Measurements from ENCODE around the gene CMTM5. TPM values are rescaled to one million over a fixed set of nuclear protein-coding genes. Genes with fewer than 3 reads are reported as not detected.

The CMTM5 gene
- total RNA-seq, 1 experiment from 2014 or later, result not detected

GRCh38 chr14:23365036-23365731, 11.7 kb upstream of the CMTM5 start, which contains the start of gene EFS:
Gene EFS, minus strand, starts transcription at chr14:23365172. Its CDS starts 147 bp downstream, at chr14:23365025.
- RAD21 ChIA-PET (ENCODE audit: low non-redundant PET in 1 of 2, low total read pairs in 2 of 2, uncharacterized antibody in 2 of 2, unreplicated experiment in 2 of 2), result no interaction called here
- H3K79me2 ChIP-seq (ENCODE audit: insufficient read depth, low read length), result no peaks in the 10 kb centered on the region
- H3K4me1 ChIP-seq (ENCODE audit: control insufficient read depth in 1 of 2, insufficient read depth in 2 of 2, low read length in 2 of 2), result no peaks in the 10 kb centered on the region; a peak in 1 of 4 replicates
- no peaks in the 10 kb centered on the region for H3K9me3 ChIP-seq (ENCODE audit: control insufficient read depth in 1 of 2, insufficient read depth in 1 of 2, low read depth in 1 of 2, low read length in 2 of 2)
- H3K9me2 ChIP-seq (ENCODE audit: insufficient read depth), result no peaks in the 10 kb centered on the region
- no peak within 1 kb of the TSS for H3K9ac ChIP-seq (ENCODE audit: low read length)
- intact Hi-C loops (cut with micrococcal nuclease), result no loop called here
- BruUV-seq (replicated peaks), result no TSS peak
- no peak within 1 kb of the TSS for H3K27ac ChIP-seq (ENCODE audit: low read depth, low read length)
- POLR2A ChIA-PET, result no interaction called here
- no peak within 1 kb of the TSS for H3K4me3 ChIP-seq (replicated peaks in 1 of 2; ENCODE audit: low read depth in 1 of 2, low read length in 2 of 2)
- no peak within 1 kb of the TSS for H3K4me2 ChIP-seq (ENCODE audit: low read length)
- TF ChIP-seq POLR2AphosphoS5 (IDR thresholded peaks at IDR 0.05; ENCODE audit: low read depth, low read length), result no peak
- no peak for TF ChIP-seq EGR1 (IDR thresholded peaks at IDR 0.05; ENCODE audit: low read depth)
- TF ChIP-seq MAX (IDR thresholded peaks at IDR 0.05), result no peak
- TF ChIP-seq POLR2A (IDR thresholded peaks at IDR 0.05; ENCODE audit: borderline replicate concordance, extremely low read depth, insufficient read depth, insufficient read length), result no peak
- TF ChIP-seq ZNF274 (IDR thresholded peaks at IDR 0.05; ENCODE audit: low read depth, low read length), result no peak
- no peak for TF ChIP-seq RAD21 (IDR thresholded peaks at IDR 0.05; ENCODE audit: low read depth)
- TF ChIP-seq ZFX (IDR thresholded peaks at IDR 0.05), result no peak
- TF ChIP-seq SP1 (IDR thresholded peaks at IDR 0.05; ENCODE audit: low read depth), result no peak
- TF ChIP-seq ELF1 (IDR thresholded peaks at IDR 0.05; ENCODE audit: borderline replicate concordance, low read depth), result no peak
- no peak for TF ChIP-seq REST (IDR thresholded peaks at IDR 0.05; ENCODE audit: low read depth)
- no peak for TF ChIP-seq ATF3 (IDR thresholded peaks at IDR 0.05)
- no peak for TF ChIP-seq EZH2phosphoT487 (IDR thresholded peaks at IDR 0.05; ENCODE audit: borderline replicate concordance)
- no peak for TF ChIP-seq TCF7L2 (IDR thresholded peaks at IDR 0.05; ENCODE audit: borderline replicate concordance, extremely low read depth, insufficient read depth, insufficient read length)
- H3K27me3 ChIP-seq (ENCODE audit: insufficient read depth, low read length), result 0 out of 2 replicates have a peak, but pooled peaks cover 3% of the 10 kb centered on the region
- CTCF ChIA-PET, result no interaction called here
- no peaks in the 10 kb centered on the region for H3K36me3 ChIP-seq (ENCODE audit: control insufficient read depth in 1 of 2, insufficient read depth in 2 of 2, low read length in 2 of 2)
- no peaks in the 10 kb centered on the region for H4K20me1 ChIP-seq (ENCODE audit: insufficient read depth)
- H2AFZ ChIP-seq (ENCODE audit: low read depth, low read length, poor library complexity, severe bottlenecking), result no peak within 1 kb of the TSS
- ATAC-seq (no peak), DNase-seq (ENCODE audit: low read depth, low spot score) (no peak)

All from HCT116 (cell line).